Testis (tissue), 3 donors: ENCODE results near the gene PXDN. TPM values are rescaled to one million over a fixed set of nuclear protein-coding genes. Genes with fewer than 3 reads are reported as not detected.

Experiments used
- DNase-seq: peaks from one replicate; pipeline ENCODE4 v3.0.0-alpha.2; 2019
- H3K27ac ChIP-seq, 2 donors: fragments of 200-600 bp; sonication (generic); one replicate each; pipeline ENCODE4 v1.5.1; 2019
- H3K27me3 ChIP-seq: fragments of 200-600 bp; sonication (generic); one replicate; pipeline ENCODE4 v1.5.1; 2019
- H3K36me3 ChIP-seq: fragments of 200-600 bp; sonication (generic); one replicate; pipeline ENCODE4 v1.5.1; 2017; ENCODE audit warnings: low read depth; ENCODE audit errors: missing control alignments
- H3K4me1 ChIP-seq: fragments of 200-600 bp; sonication (generic); one replicate; pipeline ENCODE4 v1.5.1; 2019
- H3K4me3 ChIP-seq, 2 donors: fragments of 200-600 bp; sonication (generic); one replicate each; pipeline ENCODE4 v1.5.1; 2017 to 2019
- H3K9me3 ChIP-seq: fragments of 200-600 bp; sonication (generic); one replicate; pipeline ENCODE4 v1.5.1; 2017
- POLR2A ChIP-seq: fragments of 450-650 bp; IDR thresholded peaks from one replicate; pipeline ENCODE4 v1.6.1; 2017; ENCODE audit warnings: antibody characterized with exemption, mild to moderate bottlenecking, moderate library complexity
- WGBS, 2 donors: methylation state at CpG; one replicate each; pipeline ENCODE4 v1.1.5; 2018; 5-methylcytosine and 5-hydroxymethylcytosine counted together
- intact Hi-C: fragments of 100-400 bp; cut with DNase I; formaldehyde crosslinking; loops from one replicate; pipeline ENCODE4 v1.15.1; 2023; ENCODE audit warnings: low total_unique reads
- polyA plus RNA-seq: library from polyadenylated mRNA; stranded (reverse); fragments of 350-450 nt; fragmentation: Illumina TruSeq; extraction: RNeasy Lipid Tissue Mini Kit (QIAGEN cat#74804); gene quantifications from one replicate; pipeline ENCODE4 v1.2.3, GENCODE V29; 2014; ENCODE audit warnings: low read depth, low replicate concordance; ENCODE audit not compliant: insufficient read depth
- total RNA-seq, 2 donors: library from RNA; depleted of rRNA; stranded (reverse); fragments of >200 nt; gene quantifications; one replicate each; pipeline ENCODE4 v1.2.3, GENCODE V29; 2016
- TF ChIP-seq, protein P1 (sequence below), 3 experiments: fragments of 450-650 bp in 2 of 3; fragments of 200-600 bp in 1 of 3; sonication (generic) in 1 of 3; IDR thresholded peaks; one replicate each; pipeline ENCODE4 v1.5.1; 2016 to 2019; ENCODE audit warnings: antibody characterized with exemption in 3 of 3, mild to moderate bottlenecking in 2 of 3, moderate library complexity in 1 of 3

Gene PXDN
- total and polyA plus RNA-seq, 3 donors from 2014 or later, result 26.7 to 41.8 (median 33.8) TPM

DNA sequence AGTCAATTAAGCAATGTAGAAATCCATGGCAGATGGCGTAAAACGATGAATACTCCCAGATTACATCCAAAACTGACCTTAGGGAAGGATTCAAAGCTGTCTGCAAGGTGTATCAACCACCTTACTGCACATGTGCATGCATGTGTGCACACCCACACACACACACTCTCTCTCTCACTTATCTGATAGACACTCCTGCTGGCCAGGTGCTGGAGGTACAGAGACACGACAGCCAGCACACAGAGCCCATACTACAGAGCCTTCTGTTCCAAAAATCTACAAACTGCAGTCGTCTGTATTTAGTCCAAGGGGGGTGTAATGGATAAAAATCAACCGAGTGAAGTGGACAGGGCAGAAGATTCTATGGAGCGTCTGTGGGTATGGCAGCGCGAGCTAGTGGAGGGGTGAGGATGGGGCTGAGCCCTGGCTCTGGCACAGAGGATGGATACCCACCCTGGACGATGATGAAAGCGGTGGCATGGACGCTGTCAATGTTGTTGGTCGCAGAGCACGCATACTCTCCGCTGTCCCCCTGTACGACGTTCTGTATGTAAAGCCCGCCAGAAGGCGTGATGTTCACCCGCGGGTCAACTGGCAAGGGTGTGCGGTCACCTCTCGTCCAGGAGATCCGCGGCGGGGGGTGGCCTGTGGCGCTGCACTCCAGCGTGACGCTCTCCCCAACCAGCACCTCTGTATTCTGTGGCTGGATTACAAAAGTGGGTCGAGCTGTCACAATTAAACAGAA, 78.4 kb downstream of the PXDN start:
- DNase-seq, result peak; percentile 5
- TF ChIP-seq, protein P1, sequence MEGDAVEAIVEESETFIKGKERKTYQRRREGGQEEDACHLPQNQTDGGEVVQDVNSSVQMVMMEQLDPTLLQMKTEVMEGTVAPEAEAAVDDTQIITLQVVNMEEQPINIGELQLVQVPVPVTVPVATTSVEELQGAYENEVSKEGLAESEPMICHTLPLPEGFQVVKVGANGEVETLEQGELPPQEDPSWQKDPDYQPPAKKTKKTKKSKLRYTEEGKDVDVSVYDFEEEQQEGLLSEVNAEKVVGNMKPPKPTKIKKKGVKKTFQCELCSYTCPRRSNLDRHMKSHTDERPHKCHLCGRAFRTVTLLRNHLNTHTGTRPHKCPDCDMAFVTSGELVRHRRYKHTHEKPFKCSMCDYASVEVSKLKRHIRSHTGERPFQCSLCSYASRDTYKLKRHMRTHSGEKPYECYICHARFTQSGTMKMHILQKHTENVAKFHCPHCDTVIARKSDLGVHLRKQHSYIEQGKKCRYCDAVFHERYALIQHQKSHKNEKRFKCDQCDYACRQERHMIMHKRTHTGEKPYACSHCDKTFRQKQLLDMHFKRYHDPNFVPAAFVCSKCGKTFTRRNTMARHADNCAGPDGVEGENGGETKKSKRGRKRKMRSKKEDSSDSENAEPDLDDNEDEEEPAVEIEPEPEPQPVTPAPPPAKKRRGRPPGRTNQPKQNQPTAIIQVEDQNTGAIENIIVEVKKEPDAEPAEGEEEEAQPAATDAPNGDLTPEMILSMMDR (IDR thresholded peaks at IDR 0.05), result no peak
- TF ChIP-seq POLR2A, result no peak
- no peak overlapping the region for H3K27ac ChIP-seq
- 91 to 96% methylated on average over 24 to 29 of the region's 29 CpGs for WGBS, 2 donors
- H3K27me3 ChIP-seq, result no peaks in the 10 kb centered on the region
- no peaks in the 10 kb centered on the region for H3K36me3 ChIP-seq
- H3K4me3 ChIP-seq, result no peak overlapping the region
- H3K4me1 ChIP-seq, result no peaks in the 10 kb centered on the region
- H3K9me3 ChIP-seq, result no peaks in the 10 kb centered on the region
- intact Hi-C loops, result no loop called here

DNA sequence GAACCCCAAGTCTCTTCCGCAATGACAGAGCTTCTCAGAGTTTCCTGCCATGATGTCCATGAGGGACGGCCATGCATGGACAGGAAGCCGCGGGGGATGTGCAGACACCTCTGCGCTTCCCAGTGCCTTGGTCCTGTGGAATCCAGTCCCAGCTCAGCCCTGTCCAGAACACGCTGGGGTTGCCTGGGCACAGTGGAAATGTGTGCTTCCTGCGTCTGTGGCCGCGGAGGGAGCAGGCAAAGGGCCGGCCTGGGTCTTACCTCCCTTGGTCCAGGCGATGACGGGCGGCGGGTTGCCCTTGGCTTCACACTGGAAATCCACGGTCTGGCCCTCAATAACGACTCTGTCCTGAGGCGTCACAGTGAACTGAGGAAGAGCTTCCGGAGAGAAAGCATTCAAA, 79.6 kb downstream of the PXDN start:
- intact Hi-C loops, result no loop called here
- Histone ChIP-seq H3K4me3 (no peak overlapping the region), H3K27me3 (no peaks in the 10 kb centered on the region), H3K4me1 (no peaks in the 10 kb centered on the region), H3K9me3 (no peaks in the 10 kb centered on the region), H3K27ac (no peak overlapping the region), H3K36me3 (no peaks in the 10 kb centered on the region)
- TF ChIP-seq, protein P1 (IDR thresholded peaks at IDR 0.05), result no peak
- TF ChIP-seq POLR2A, result no peak
- 96% methylated on average over 18 of the region's 18 CpGs for WGBS, 2 donors
- peak; percentile 5 for DNase-seq

DNA sequence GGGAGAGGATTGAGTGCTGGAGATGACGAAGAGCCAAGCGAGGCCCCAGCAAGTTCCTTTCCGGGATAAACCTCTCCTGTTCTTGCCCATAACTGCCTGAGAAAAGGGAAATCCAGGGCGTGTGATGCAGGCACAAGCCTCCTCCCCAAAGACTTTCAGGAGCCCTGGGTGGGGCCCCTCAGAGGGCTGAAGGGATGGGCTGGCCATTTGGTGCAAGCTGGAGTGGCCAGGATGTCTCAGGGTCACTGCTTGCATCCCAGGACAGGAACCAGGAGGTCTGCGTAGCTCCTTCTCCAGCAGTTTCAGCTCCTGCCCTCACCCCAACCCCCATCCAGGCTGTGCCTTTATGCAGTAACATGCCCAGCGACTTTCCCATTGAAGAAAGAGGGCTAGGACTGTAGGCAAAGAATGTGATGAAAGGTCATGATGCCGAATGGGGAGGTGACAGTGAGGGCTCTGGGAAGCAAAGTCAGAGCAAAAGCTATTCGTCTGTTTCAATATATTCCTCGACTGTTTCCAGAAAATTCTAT, 80.2 kb downstream of the PXDN start:
- intact Hi-C loops, result no loop called here
- WGBS, 2 donors, result 85 to 88% methylated on average over 9 of the region's 9 CpGs
- Histone ChIP-seq H3K36me3 (no peaks in the 10 kb centered on the region), H3K4me3 (no peak overlapping the region), H3K27ac (no peak overlapping the region), H3K9me3 (no peaks in the 10 kb centered on the region), H3K27me3 (no peaks in the 10 kb centered on the region), H3K4me1 (no peaks in the 10 kb centered on the region)
- TF ChIP-seq, protein P1 (IDR thresholded peaks at IDR 0.05), result no peak
- no peak for TF ChIP-seq POLR2A
- no peak for DNase-seq

DNA sequence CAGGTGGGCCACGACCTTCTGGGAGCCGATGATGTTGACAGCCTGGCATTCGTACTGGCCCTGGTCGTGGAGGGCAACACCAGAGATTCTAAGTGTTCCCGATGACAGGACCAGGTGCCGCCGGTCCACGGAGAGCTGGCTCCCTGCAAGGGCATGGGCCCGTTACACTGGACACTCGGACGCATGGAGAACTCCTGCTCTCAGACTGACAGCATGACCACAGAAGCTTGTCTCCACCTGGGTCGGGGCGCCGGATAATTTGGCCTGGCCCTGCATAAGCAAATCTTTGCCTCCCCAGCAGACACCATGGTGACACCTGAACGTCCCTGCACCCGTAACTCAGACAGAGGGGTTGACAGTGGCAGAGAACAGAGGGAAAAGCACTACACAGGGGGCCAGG, 80.7 kb downstream of the PXDN start:
- intact Hi-C loops, result no loop called here
- no peaks in the 10 kb centered on the region for H3K4me1 ChIP-seq
- no peaks in the 10 kb centered on the region for H3K9me3 ChIP-seq
- no peak overlapping the region for H3K27ac ChIP-seq
- 96 to 97% methylated on average over 6 to 16 of the region's 16 CpGs for WGBS, 2 donors
- no peak for DNase-seq
- TF ChIP-seq POLR2A, result no peak
- TF ChIP-seq, protein P1 (IDR thresholded peaks at IDR 0.05), result no peak
- H3K36me3 ChIP-seq, result no peaks in the 10 kb centered on the region
- H3K27me3 ChIP-seq, result no peaks in the 10 kb centered on the region
- no peak overlapping the region for H3K4me3 ChIP-seq
